Measurements from ENCODE around the gene PEPD.

DNA sequence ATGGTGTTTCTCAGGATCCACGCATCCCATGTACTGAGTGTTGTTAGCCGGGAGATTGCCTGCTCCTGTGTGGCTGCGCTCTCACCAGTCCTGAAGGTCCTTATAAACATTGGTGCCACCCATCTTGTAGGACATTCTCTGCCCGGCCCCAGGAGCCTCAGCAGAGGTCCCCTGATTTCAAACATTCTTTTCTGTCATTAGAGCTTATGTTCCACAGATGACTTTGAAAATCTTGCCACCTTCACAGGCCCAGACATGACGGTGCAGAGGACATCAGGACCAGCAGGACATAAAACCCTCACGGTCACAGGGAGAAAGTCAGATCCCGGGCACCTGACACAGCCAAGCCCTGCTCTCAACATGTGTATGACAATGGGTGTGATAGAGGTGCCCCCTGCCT lies 33.2 kb upstream of the PEPD start:
- TF ChIP-seq, protein P1, sequence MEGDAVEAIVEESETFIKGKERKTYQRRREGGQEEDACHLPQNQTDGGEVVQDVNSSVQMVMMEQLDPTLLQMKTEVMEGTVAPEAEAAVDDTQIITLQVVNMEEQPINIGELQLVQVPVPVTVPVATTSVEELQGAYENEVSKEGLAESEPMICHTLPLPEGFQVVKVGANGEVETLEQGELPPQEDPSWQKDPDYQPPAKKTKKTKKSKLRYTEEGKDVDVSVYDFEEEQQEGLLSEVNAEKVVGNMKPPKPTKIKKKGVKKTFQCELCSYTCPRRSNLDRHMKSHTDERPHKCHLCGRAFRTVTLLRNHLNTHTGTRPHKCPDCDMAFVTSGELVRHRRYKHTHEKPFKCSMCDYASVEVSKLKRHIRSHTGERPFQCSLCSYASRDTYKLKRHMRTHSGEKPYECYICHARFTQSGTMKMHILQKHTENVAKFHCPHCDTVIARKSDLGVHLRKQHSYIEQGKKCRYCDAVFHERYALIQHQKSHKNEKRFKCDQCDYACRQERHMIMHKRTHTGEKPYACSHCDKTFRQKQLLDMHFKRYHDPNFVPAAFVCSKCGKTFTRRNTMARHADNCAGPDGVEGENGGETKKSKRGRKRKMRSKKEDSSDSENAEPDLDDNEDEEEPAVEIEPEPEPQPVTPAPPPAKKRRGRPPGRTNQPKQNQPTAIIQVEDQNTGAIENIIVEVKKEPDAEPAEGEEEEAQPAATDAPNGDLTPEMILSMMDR (IDR thresholded peaks at IDR 0.05) = no peak
- TF ChIP-seq EP300 (IDR thresholded peaks at IDR 0.05) (no peak), POLR2A (IDR thresholded peaks at IDR 0.05) (no peak)

Measured in tibial nerve (tissue), 4 donors.